Measurements from ENCODE around the gene USP22.
A peak's percentile ranks its signal among the peaks of the same experiment; 100 is the strongest.

USP22 gene

DNA sequence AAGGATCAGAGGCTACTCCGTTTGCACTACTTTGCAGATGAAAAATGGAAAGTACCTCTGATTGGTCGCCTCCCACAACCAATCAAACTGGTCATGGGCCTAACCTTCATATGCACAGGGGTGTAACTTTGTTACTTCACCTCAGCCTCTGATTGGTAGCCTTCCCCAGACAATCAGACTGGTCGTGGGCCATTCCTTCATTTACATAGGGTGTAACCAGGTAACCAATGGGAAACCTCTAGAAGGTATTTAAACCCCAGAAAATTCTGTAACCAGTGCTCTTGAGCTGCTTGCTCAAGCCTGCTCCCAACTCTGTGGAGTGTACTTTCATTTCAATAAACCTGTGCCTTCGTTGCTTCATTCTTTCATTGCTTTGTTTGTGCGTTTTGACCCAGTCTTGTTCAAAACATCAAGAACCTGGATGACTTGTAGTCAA, 39.2 kb upstream of the USP22 start:
- TF ChIP-seq, protein P1, sequence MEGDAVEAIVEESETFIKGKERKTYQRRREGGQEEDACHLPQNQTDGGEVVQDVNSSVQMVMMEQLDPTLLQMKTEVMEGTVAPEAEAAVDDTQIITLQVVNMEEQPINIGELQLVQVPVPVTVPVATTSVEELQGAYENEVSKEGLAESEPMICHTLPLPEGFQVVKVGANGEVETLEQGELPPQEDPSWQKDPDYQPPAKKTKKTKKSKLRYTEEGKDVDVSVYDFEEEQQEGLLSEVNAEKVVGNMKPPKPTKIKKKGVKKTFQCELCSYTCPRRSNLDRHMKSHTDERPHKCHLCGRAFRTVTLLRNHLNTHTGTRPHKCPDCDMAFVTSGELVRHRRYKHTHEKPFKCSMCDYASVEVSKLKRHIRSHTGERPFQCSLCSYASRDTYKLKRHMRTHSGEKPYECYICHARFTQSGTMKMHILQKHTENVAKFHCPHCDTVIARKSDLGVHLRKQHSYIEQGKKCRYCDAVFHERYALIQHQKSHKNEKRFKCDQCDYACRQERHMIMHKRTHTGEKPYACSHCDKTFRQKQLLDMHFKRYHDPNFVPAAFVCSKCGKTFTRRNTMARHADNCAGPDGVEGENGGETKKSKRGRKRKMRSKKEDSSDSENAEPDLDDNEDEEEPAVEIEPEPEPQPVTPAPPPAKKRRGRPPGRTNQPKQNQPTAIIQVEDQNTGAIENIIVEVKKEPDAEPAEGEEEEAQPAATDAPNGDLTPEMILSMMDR (IDR thresholded peaks at IDR 0.05; ENCODE audit: insufficient read depth, low read depth, low read length, missing control alignments): no peak
- DNase-seq (ENCODE audit: low read depth): peak; percentile 18
- no peak overlapping the region for H3K4me3 ChIP-seq (ENCODE audit: low read length)

DNA sequence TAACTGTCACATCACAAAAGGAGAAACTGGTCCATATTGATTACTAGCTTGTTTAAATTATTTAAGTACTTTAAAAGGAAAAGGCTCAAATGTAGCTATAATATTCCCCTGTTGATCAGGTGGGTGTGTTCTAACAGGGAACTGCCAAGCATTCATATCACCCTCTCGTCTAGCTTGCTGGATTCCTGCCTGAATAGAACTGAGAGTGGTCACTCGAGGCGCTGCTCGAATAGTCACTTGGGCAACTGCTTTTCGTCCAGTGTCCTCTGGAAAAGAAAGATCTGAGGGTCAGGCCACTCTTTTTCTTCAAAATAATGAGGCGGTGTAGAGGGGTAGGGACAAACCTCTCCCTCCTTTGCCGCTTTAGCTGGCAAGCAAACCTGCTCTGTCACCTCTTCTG, 36.4 kb upstream of the USP22 start:
- no peak for DNase-seq (ENCODE audit: low read depth)
- TF ChIP-seq, protein P1 (IDR thresholded peaks at IDR 0.05; ENCODE audit: insufficient read depth, low read depth, low read length, missing control alignments): no peak
- no peak overlapping the region for H3K4me3 ChIP-seq (ENCODE audit: low read length)

DNA sequence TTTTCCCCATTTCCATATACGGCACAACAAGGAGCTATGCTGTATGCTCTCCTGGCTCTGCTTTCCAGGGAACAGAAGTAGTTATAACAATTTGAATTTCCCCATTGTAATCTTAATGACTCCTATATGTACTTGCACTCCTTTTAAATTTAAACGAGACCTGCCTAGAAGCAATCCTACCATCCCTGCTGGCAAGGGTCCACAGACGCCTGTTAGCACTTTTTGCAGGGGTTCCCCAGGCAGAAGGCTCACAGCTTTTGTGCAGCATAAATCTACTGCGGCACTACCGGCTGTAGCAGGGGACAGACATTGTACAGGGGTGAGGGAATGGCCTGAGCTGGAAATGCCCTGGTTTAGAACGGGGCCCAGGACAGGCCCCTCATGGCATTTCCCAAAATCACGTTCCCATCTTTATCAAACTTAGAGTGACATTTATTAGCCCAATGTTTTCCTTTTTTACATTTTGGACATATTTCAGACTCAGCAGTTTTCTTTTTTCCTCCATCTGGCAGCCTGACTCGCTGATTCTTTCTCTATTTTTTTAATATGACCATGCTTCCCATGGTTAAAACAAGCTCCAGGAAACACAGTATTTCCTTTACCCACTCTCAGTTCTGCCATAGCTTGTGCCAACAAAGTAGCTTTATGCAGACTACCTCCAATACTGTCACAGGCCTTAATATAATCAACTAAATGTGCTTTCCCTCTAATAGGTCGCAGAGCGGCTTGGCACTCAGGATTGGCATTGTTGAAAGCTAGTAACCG, 35.4 kb upstream of the USP22 start:
- no peak overlapping the region for H3K4me3 ChIP-seq (ENCODE audit: low read length)
- TF ChIP-seq, protein P1 (IDR thresholded peaks at IDR 0.05; ENCODE audit: insufficient read depth, low read depth, low read length, missing control alignments): no peak
- no peak for DNase-seq (ENCODE audit: low read depth)

DNA sequence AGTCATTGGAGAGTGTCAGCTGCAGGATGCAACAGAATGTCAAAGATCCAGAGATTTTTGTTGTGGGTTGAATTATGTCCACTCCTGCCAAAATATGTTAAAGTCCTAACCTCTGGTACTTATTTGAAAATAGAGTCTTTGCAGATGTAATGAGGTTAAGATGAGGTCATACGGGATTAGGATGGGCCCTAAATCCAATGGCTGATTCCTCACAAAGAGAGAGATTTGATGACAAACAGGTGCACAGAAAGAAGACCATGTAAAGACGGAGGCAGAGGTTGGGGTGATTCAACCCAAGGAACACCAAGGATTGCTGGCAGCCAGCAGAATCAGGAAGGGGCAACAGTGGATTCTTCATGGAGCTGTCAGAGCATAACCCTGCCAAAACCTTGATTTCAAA, 34.5 kb upstream of the USP22 start:
- DNase-seq (ENCODE audit: low read depth): no peak
- TF ChIP-seq, protein P1 (IDR thresholded peaks at IDR 0.05; ENCODE audit: insufficient read depth, low read depth, low read length, missing control alignments): no peak
- no peak overlapping the region for H3K4me3 ChIP-seq (ENCODE audit: low read length)

DNA sequence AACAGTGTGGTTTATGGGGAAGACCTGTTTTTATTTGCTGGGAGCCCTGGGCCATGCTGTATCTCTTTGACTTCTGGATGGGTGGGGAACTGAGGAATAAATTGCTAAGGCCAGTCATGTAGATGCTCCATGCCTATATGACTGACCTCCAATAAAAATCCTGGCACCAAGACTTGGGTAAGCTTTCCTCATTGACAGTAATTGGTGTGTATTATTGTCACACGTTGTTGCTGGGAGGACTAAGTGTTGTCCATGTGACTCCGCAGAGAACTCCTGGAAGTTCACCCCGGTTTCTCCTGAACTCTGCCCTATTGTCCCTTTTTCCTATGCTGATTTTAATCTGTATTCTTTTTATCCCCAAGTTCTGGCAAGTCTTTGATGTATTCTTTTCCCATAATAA, 33.4 kb upstream of the USP22 start:
- no peak for DNase-seq (ENCODE audit: low read depth)
- no peak overlapping the region for H3K4me3 ChIP-seq (ENCODE audit: low read length)
- TF ChIP-seq, protein P1 (IDR thresholded peaks at IDR 0.05; ENCODE audit: insufficient read depth, low read depth, low read length, missing control alignments): no peak

DNA sequence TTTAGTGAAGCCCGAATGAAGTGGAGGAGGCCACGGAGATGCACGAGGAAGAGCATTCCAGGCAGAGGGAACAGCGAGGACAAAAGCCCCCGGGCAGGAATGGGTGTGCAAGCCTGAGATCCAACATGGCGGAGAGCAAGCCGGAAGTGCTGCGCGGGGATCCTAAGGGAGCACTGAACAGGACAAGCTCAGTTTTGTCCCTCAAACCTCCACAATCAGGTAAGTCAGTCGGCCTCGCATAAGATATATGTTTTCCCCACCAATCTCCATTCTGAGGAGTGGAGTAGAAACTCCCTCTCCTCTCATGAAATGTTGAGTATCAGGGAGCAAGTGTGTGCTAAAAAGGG, 32.9 kb upstream of the USP22 start:
- TF ChIP-seq, protein P1 (IDR thresholded peaks at IDR 0.05; ENCODE audit: insufficient read depth, low read depth, low read length, missing control alignments): no peak
- H3K4me3 ChIP-seq (ENCODE audit: low read length): no peak overlapping the region
- no peak for DNase-seq (ENCODE audit: low read depth)

DNA sequence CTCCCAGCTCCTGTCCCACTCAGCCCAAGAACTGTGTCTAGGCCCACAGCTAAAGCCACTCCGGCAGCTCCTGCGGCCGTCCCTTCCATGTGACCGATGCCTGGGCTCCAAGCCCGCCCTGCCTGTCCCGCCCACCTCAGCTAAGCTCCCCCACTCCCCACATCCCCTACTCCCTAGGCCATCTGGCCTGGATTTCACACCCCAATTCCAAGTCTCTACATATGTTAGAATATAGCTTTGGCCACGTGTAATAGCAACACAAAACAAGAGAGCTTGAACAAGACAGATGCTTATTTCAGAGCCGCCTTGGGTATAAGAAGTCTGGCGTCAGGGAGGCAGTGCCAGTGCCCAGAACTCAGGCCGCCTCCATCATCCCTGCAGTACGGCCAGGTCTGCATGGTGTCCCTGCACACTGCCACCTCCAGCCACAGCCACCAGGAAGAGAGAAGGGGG, 30.0 kb upstream of the USP22 start:
- TF ChIP-seq, protein P1 (IDR thresholded peaks at IDR 0.05; ENCODE audit: insufficient read depth, low read depth, low read length, missing control alignments): no peak
- no peak overlapping the region for H3K4me3 ChIP-seq (ENCODE audit: low read length)
- no peak for DNase-seq (ENCODE audit: low read depth)
